Measurements from ENCODE around the gene LSR. TPM values are rescaled to one million over a fixed set of nuclear protein-coding genes. Genes with fewer than 3 reads are reported as not detected.

The LSR gene
- total and polyA plus RNA-seq, 2 donors from 2014 or later, result 37.9 to 87.2 TPM

DNA sequence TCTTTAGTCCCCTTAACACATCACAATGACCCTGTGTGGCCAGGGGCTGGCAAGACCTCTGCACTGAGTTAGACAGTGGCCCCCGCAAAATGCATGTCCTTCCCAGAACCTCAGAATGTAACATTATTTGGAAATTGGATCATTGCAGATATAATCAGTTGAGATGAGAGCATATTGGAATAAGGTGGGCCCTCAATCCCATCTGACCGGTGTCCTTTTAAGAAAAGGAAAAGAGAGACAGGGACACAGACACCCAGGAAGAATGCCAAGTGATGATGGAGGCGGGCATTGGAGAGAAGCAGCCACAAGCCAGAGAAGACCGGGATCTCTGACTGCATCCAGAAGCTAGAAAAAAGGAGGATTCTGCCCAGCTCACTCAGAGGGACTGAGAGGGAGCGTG, 22.1 kb upstream of the LSR start:
- H3K27me3 ChIP-seq (ENCODE audit: control insufficient read depth, insufficient read depth, low read length), result no peaks in the 10 kb centered on the region
- intact Hi-C loops (cut with DNase I), result no loop called here
- H3K4me1 ChIP-seq (ENCODE audit: control insufficient read depth in 2 of 3, insufficient read depth in 2 of 3, low read depth in 1 of 3, low read length in 3 of 3), result no peaks in the 10 kb centered on the region
- no peaks in the 10 kb centered on the region for H3K36me3 ChIP-seq (ENCODE audit: control insufficient read depth in 2 of 3, insufficient read depth in 3 of 3, low read length in 3 of 3)
- no peak overlapping the region for H3K27ac ChIP-seq (ENCODE audit: low read depth in 2 of 2, low read length in 2 of 2)
- FAIRE-seq (no peak), DNase-seq (no peak)
- peaks cover 0 to 3% (median 0%) of the 10 kb centered on the region in 3 donors for H3K9me3 ChIP-seq (ENCODE audit: control insufficient read depth in 2 of 3, insufficient read depth in 1 of 3, low read length in 3 of 3)
- H3K4me3 ChIP-seq (ENCODE audit: low read length in 3 of 3), result no peak overlapping the region
- TF ChIP-seq, protein P1, sequence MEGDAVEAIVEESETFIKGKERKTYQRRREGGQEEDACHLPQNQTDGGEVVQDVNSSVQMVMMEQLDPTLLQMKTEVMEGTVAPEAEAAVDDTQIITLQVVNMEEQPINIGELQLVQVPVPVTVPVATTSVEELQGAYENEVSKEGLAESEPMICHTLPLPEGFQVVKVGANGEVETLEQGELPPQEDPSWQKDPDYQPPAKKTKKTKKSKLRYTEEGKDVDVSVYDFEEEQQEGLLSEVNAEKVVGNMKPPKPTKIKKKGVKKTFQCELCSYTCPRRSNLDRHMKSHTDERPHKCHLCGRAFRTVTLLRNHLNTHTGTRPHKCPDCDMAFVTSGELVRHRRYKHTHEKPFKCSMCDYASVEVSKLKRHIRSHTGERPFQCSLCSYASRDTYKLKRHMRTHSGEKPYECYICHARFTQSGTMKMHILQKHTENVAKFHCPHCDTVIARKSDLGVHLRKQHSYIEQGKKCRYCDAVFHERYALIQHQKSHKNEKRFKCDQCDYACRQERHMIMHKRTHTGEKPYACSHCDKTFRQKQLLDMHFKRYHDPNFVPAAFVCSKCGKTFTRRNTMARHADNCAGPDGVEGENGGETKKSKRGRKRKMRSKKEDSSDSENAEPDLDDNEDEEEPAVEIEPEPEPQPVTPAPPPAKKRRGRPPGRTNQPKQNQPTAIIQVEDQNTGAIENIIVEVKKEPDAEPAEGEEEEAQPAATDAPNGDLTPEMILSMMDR (IDR thresholded peaks at IDR 0.05; ENCODE audit: borderline replicate concordance, extremely low read depth, insufficient read depth), result no peak
- no peak overlapping the region for H3K9ac ChIP-seq (ENCODE audit: low read length in 3 of 3)

DNA sequence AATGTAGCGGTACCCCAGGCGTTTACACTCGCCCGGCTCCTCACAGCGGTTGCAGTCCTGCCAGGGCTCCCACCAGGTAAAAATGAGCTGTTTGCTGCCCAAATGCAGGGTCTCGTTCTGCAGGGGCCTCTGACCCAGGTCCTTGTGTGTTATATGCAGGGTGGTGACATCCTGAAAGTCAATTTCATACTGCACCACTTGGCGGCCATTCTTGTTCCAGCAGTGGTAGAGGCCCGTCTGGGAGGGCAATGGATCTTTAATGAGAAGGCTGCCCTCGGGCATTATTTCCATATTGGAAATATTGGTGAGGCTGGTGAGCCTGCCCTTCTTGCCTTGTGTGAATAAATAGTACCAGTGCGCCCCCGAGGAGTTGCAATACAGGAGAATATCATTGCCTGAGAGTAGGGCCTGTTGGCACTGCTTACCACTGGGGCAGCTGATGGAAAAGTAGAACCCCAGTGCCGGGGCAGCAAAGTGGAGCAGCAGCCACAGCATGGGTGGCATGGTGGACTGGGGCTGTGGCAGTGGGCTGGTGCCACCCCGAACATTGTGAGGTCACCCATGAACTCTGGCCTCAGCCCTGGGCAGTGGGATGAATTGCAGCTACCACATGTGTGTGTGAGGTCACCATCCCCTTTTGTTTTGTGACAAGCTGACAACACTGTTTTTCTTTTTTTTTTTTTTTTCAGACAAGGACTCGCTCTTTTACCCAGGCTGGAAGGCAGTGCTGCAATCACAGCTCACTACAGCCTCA, 20.4 kb upstream of the LSR start, which contains the start of gene FAM187B:
Gene FAM187B, minus strand, starts transcription at position 563 of the 754 bp plus-strand sequence. Its CDS starts 59 bp downstream, at position 504.
- no peak for FAIRE-seq
- intact Hi-C loops (cut with DNase I), result no loop called here
- TF ChIP-seq, protein P1 (IDR thresholded peaks at IDR 0.05; ENCODE audit: borderline replicate concordance, extremely low read depth, insufficient read depth), result no peak
- Histone ChIP-seq H3K4me1 (ENCODE audit: control insufficient read depth in 2 of 3, insufficient read depth in 2 of 3, low read depth in 1 of 3, low read length in 3 of 3) (no peaks in the 10 kb centered on the region), H3K9ac (ENCODE audit: low read length in 3 of 3) (no peak within 1 kb of the TSS), H3K9me3 (ENCODE audit: control insufficient read depth in 2 of 3, insufficient read depth in 1 of 3, low read length in 3 of 3) (no peaks in the 10 kb centered on the region), H3K27ac (ENCODE audit: low read depth in 2 of 2, low read length in 2 of 2) (no peak within 1 kb of the TSS), H3K27me3 (ENCODE audit: control insufficient read depth, insufficient read depth, low read length) (no peaks in the 10 kb centered on the region), H3K4me3 (ENCODE audit: low read length in 3 of 3) (no peak within 1 kb of the TSS), H3K36me3 (ENCODE audit: control insufficient read depth in 2 of 3, insufficient read depth in 3 of 3, low read length in 3 of 3) (no peaks in the 10 kb centered on the region)
- DNase-seq, result no peak

DNA sequence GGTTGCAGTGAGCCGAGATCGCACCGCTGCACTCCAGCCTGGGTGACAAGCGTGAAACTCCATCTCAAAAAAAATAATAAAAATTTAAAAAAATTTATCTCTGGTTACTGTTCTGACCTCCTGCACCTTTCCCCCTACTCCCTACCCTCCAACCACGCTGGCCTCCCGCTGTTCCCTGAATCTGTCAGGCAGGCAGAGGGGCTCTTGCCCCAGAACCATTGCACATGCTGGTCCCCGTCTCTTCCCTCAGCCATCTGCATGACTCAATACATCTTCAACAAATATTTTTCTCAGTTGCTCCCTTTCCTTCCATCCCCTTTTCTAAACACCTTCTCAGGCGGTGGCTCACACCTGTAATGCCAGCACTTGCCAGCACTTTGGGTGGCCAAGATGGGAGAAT, 19.2 kb upstream of the LSR start:
- Histone ChIP-seq H3K27ac (ENCODE audit: low read depth in 2 of 2, low read length in 2 of 2) (no peak overlapping the region), H3K4me3 (ENCODE audit: low read length in 3 of 3) (no peak overlapping the region), H3K9ac (ENCODE audit: low read length in 3 of 3) (no peak overlapping the region), H3K36me3 (ENCODE audit: control insufficient read depth in 2 of 3, insufficient read depth in 3 of 3, low read length in 3 of 3) (no peaks in the 10 kb centered on the region), H3K4me1 (ENCODE audit: control insufficient read depth in 2 of 3, insufficient read depth in 2 of 3, low read depth in 1 of 3, low read length in 3 of 3) (no peaks in the 10 kb centered on the region), H3K9me3 (ENCODE audit: control insufficient read depth in 2 of 3, insufficient read depth in 1 of 3, low read length in 3 of 3) (no peaks in the 10 kb centered on the region), H3K27me3 (ENCODE audit: control insufficient read depth, insufficient read depth, low read length) (no peaks in the 10 kb centered on the region)
- intact Hi-C loops (cut with DNase I), result no loop called here
- TF ChIP-seq, protein P1 (IDR thresholded peaks at IDR 0.05; ENCODE audit: borderline replicate concordance, extremely low read depth, insufficient read depth), result no peak
- no peak for FAIRE-seq
- peak in 1 of 5 donors; percentile 62 for DNase-seq
